HL-60 (cell line): ENCODE data around the gene PLCL2.

Source experiments
- CTCF ChIP-seq: IDR thresholded peaks from one replicate; pipeline ENCODE4 v1.5.1; 2011; ENCODE audit warnings: low read length, control low read depth, inconsistent platforms; ENCODE audit not compliant: insufficient read depth
- GABPA ChIP-seq: IDR thresholded peaks from 2 replicates; pipeline ENCODE4 v1.6.1; 2012; ENCODE audit warnings: low read depth
- POLR2AphosphoS5 ChIP-seq: IDR thresholded peaks from 2 replicates; pipeline ENCODE4 v1.6.1; 2012; ENCODE audit warnings: low read depth

DNA sequence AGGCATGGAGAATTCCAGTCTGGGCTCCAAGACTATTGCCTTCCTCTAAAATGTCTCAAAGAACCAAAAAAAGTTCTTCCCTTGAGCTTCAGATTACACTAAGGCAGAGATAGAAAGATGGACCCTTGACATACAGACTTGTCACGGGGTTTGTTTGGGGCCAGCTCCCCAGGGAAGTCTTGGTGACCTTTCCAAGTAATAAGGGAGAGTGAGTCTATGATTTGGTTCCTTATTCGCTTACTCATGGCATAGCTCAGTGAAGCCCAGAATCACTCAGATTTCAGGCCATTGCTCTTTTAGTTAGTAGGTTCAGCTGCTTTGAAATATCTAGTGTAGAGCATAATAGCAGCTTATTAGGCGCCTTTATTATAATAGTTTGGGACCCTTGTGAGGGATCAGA is 90.3 kb downstream of the PLCL2 start:
- TF ChIP-seq CTCF: no peak
- TF ChIP-seq GABPA: no peak
- no peak for TF ChIP-seq POLR2AphosphoS5
